ENCODE data around the gene ZSWIM8. TPM values are rescaled to one million over a fixed set of nuclear protein-coding genes. Genes with fewer than 3 reads are reported as not detected.
"Not testable (repeated sequence)": the region's sequence is repeated elsewhere in the genome, so short reads cannot be mapped to it uniquely, and the experiment has no call there.

Gene ZSWIM8
- total RNA-seq: 100 to 1,000 TPM in 3 of 4 donors, 10 to 100 TPM in 1; 87.5 to 345 (median 187) TPM

- H3K9me3 ChIP-seq: no peaks in the 10 kb centered on the region
- peaks cover 0 to 18% (median 0%) of the 10 kb centered on the region in 3 donors for H3K36me3 ChIP-seq
- TF ChIP-seq POLR2A (IDR thresholded peaks at IDR 0.05): peak; percentile 59 to 68
- TF ChIP-seq CTCF (IDR thresholded peaks at IDR 0.05): peak in 1 of 6 experiments; percentile 19
- H3K27ac ChIP-seq: peak within 1 kb of the TSS; percentile 83 to 95 (median 90)
- H3K4me1 ChIP-seq: peaks cover 0 to 48% (median 13%) of the 10 kb centered on the region in 4 donors
- peak; percentile 90 to 95 (median 90) for DNase-seq
- no peaks in the 10 kb centered on the region for H3K27me3 ChIP-seq
- H3K4me3 ChIP-seq: peak within 1 kb of the TSS; percentile 72 to 91 (median 90)
These were observed at the start of gene ZSWIM8 for GRCh38 chr10:73785211-73785720. Gene ZSWIM8 (plus strand): TSS chr10:73785606. CDS start chr10:73785879, 273 bp downstream.

DNA sequence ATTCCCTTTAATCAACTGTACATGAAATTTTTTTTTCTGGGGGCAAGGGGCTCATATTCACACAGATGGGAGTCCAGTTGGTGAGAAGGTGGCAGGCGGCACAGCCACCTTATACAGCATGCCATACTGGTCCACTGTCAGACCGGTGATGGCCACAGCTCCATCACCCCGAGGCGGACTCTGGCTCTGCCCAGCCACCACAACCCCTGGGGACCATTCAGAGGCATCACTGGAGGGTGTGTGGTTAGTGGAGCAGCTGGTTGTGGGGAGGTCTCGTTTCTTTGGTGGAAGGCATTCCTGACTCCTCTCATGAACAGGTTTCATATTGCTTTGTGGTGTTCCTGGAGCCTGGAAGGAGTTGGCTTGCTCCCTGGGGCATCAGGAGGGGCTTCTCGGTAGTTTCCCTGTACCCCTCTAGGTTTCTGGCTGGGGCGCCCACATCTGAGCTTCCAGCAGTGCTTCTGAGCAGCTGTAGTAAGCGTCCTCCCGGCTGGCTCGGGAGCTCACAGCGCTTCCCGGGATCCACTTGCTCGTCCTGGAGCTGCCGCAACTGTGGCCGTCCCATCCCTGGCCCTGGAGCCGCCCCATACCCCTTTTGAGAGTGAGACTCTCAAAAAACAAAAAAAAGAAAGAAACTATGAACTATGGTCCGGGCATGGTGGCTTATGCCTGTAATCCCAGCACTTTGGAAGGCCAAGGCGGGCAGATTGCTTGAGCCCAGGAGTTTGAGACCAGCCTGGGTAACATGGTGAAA, 44.7 kb upstream of the ZSWIM8 start:
- not testable (repeated sequence) for H3K27me3 ChIP-seq, H3K4me3 ChIP-seq, H3K9me3 ChIP-seq, H3K27ac ChIP-seq, DNase-seq
- Histone ChIP-seq H3K36me3 (peaks cover 0 to 29% (median 0%) of the 10 kb centered on the region in 3 donors), H3K4me1 (peaks cover 0 to 17% (median 5%) of the 10 kb centered on the region in 4 donors)

- peaks cover 0 to 31% (median 8%) of the 10 kb centered on the region in 4 donors for H3K4me1 ChIP-seq
- no peak for DNase-seq
- H3K27me3 ChIP-seq: no peaks in the 10 kb centered on the region
- no peak overlapping the region for H3K27ac ChIP-seq
- no peak overlapping the region for H3K4me3 ChIP-seq
- no peak for TF ChIP-seq POLR2A (IDR thresholded peaks at IDR 0.05)
- no peak for TF ChIP-seq CTCF (IDR thresholded peaks at IDR 0.05)
- H3K36me3 ChIP-seq: peaks cover 0 to 34% (median 0%) of the 10 kb centered on the region in 3 donors
- H3K9me3 ChIP-seq: no peaks in the 10 kb centered on the region
These were observed 43.0 kb upstream of the ZSWIM8 start for GRCh38 chr10:73742454-73742734.

GRCh38 chr10:73743327-73743904, 42.0 kb upstream of the ZSWIM8 start:
- H3K4me1 ChIP-seq: peaks cover 0 to 31% (median 8%) of the 10 kb centered on the region in 4 donors
- TF ChIP-seq POLR2A (IDR thresholded peaks at IDR 0.05): no peak
- TF ChIP-seq CTCF (IDR thresholded peaks at IDR 0.05): no peak
- no peak for DNase-seq
- H3K27me3 ChIP-seq: no peaks in the 10 kb centered on the region
- H3K4me3 ChIP-seq: peak overlapping the region; percentile 61 to 84 (median 71)
- H3K27ac ChIP-seq: peak overlapping the region; percentile 86 to 93 (median 88)
- peaks cover 0 to 40% (median 0%) of the 10 kb centered on the region in 3 donors for H3K36me3 ChIP-seq
- no peaks in the 10 kb centered on the region for H3K9me3 ChIP-seq

- peaks cover 0 to 34% (median 8%) of the 10 kb centered on the region in 4 donors for H3K4me1 ChIP-seq
- peaks cover 0 to 47% (median 0%) of the 10 kb centered on the region in 3 donors for H3K36me3 ChIP-seq
- no peaks in the 10 kb centered on the region for H3K27me3 ChIP-seq
- H3K4me3 ChIP-seq: peak within 1 kb of the TSS; percentile 61 to 84 (median 71)
- no peaks in the 10 kb centered on the region for H3K9me3 ChIP-seq
- peak; percentile 94 to 98 (median 97) for DNase-seq
- peak within 1 kb of the TSS; percentile 86 to 93 (median 88) for H3K27ac ChIP-seq
- TF ChIP-seq POLR2A (IDR thresholded peaks at IDR 0.05) (peak; percentile 80 to 85), CTCF (IDR thresholded peaks at IDR 0.05) (peak in 3 of 6 experiments; percentile 17 to 28 (median 20))
These were observed 41.3 kb upstream of the ZSWIM8 start, which contains the start of gene SEC24C for GRCh38 chr10:73743905-73744663. Gene SEC24C (plus strand): TSS chr10:73744372. CDS start chr10:73746833, 2,461 bp downstream.

Measured in Peyer's patch (tissue), 4 donors.